Aorta (tissue), 5 donors: Measurements from ENCODE around the gene GLB1L2. TPM values are rescaled to one million over a fixed set of nuclear protein-coding genes. Genes with fewer than 3 reads are reported as not detected.

ENCODE experiments used
- ATAC-seq: fragments of 200-7000 bp; cut with Tn5 transposase; one replicate; pipeline ENCODE4 v1.9.1; 2022; ENCODE audit warnings: moderate library complexity; ENCODE audit not compliant: low FRiP score
- DNase-seq, 2 donors: peaks; one replicate each; pipeline ENCODE4 v3.0.0-alpha.2; 2020
- H3K27ac ChIP-seq, 2 donors: one replicate each; pipeline ENCODE4 v1.5.1; 2013; ENCODE audit warnings: low read length in 2 of 2, mild to moderate bottlenecking in 2 of 2, moderate library complexity in 2 of 2, control low read depth in 1 of 2, inconsistent platforms in 1 of 2, low read depth in 1 of 2
- H3K27me3 ChIP-seq, 2 donors: one replicate each; pipeline ENCODE4 v1.6.1; 2013; ENCODE audit warnings: control low read depth in 1 of 2, low read length in 1 of 2, mild to moderate bottlenecking in 1 of 2, moderate library complexity in 1 of 2; ENCODE audit not compliant: insufficient read depth in 2 of 2, control insufficient read depth in 1 of 2
- H3K36me3 ChIP-seq, 2 donors: one replicate each; pipeline ENCODE4 v1.6.1; 2013; ENCODE audit warnings: control low read depth in 1 of 2, low read length in 1 of 2, mild to moderate bottlenecking in 1 of 2; ENCODE audit not compliant: insufficient read depth in 2 of 2, control insufficient read depth in 1 of 2
- H3K4me1 ChIP-seq, 2 donors: one replicate each; pipeline ENCODE4 v1.6.1; 2013; ENCODE audit warnings: low read length in 2 of 2, control low read depth in 1 of 2, mild to moderate bottlenecking in 1 of 2, moderate library complexity in 1 of 2; ENCODE audit not compliant: insufficient read depth in 2 of 2, control insufficient read depth in 1 of 2
- H3K4me3 ChIP-seq, 2 donors: one replicate each; pipeline ENCODE4 v1.5.1; 2013; ENCODE audit warnings: low read length in 2 of 2, control low read depth in 1 of 2, mild to moderate bottlenecking in 1 of 2
- H3K9me3 ChIP-seq: one replicate; pipeline ENCODE4 v1.6.1; 2013; ENCODE audit warnings: mild to moderate bottlenecking, low read length; ENCODE audit not compliant: control insufficient read depth
- WGBS, 2 donors: extraction: QIAGEN DNeasy Blood & Tissue Kit; methylation state at CpG; one replicate each; pipeline ENCODE4 v1.1.7; 2013; 5-methylcytosine and 5-hydroxymethylcytosine counted together
- intact Hi-C, 2 donors: fragments of 100-400 bp; cut with DNase I; formaldehyde crosslinking; loops; one replicate each; pipeline versions ENCODE4 v1.14.2 to v1.15.0; 2022
- polyA plus RNA-seq, 2 donors: library from polyadenylated mRNA; stranded (reverse); fragments of 200-250 nt; gene quantifications; one replicate each; pipeline ENCODE4 v1.2.3, GENCODE V29; 2013
- total RNA-seq, 2 donors: library from RNA; stranded (reverse); fragmentation: NEBNext Ultra II Directional; extraction: Animal tissue kit (Norgen Biotek cat#: 25700); gene quantifications; one replicate each; pipeline ENCODE4 v1.2.1, GENCODE V29; 2021
- donor health status: healthy with polysubstance abuse.
- donor health status: Bipolar disorder and iron deficiency.
- donor health status: DM: no; HTN: no; CAD: no.
- donor health status: DM: no; HTN: no; CAD: no.
- donor health status: DM: yes; HTN: yes; CAD: no.

GLB1L2 gene
- total and polyA plus RNA-seq, 4 donors = 0.94 to 2.2 (median 1.5) TPM; not detected in 1

DNA sequence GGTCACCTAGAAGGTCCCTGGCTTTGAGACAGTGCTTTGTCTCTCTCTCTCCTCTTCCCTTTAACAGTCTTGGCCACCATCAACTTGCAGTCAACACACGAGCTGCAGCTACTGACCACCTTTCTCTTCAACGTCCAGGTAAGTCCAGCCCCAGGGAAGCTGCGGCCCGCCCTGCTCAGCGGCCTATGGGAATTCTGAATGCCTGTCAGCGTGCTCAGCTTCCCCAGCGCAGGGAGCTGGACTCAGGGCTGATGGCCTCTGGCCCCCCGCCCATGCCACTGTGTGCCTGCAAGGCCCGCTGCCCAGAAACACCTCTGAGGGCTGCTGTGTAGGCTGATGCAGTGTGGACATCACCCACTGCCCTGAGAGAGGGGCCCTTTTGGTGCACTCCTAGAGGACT is 32.5 kb downstream of the GLB1L2 start:
- Histone ChIP-seq H3K4me1 (no peaks in the 10 kb centered on the region), H3K4me3 (no peak overlapping the region), H3K27ac (no peak overlapping the region), H3K27me3 (no peaks in the 10 kb centered on the region), H3K36me3 (no peaks in the 10 kb centered on the region), H3K9me3 (no peaks in the 10 kb centered on the region)
- no peak for ATAC-seq
- intact Hi-C loops = no loop called here
- 89 to 90% methylated on average over 9 of the region's 9 CpGs for WGBS, 2 donors
- DNase-seq = peak in 1 of 2 donors; percentile 56

DNA sequence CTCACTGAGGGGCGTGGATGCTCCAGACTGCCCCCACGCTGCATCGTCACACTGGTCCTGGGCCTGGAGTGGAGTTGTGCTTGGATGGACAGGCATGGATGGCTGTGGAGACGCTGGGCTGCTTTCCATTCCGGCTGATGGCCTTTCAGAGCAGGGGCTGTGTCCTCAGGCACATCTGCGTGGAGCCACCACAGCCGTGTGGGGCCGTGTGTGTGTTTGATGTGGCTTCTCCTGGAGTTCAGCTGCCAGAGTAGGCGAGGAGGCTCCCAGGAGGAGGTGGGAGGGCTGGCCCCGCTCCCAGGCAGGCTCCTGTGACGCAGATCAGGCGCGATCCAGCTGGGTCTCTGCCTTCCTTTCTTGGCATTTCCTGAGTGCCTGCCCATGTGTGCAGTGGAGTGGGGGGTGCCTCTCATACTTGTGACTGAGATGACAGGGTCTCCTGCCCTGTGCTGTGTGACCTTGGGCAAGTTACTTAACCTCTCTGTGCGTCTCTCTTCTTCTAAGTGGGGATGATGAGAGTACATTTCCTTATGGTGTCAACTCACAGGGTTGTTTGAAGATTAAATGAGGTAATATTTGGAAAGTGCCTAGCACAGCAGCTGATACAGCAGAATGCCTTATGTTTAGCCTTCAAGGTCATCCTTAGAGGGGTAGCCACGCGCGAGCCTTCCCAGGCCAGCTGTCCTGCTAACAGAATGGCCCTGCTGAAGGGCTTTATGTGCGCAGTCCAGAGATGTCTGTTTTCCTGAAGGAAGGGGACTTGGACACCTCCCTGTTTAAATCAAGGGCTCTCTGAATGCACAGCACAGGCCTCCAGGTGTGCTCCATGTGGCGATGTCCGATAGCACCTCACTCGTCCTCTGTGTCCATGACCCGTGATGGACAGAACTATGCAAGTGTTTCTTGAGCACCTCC is 33.5 kb downstream of the GLB1L2 start:
- H3K9me3 ChIP-seq = no peaks in the 10 kb centered on the region
- H3K27ac ChIP-seq = no peak overlapping the region
- no peak for ATAC-seq
- peak; percentile 26 to 61 for DNase-seq
- intact Hi-C loops = no loop called here
- 59 to 61% methylated on average over 22 of the region's 22 CpGs for WGBS, 2 donors
- H3K36me3 ChIP-seq = no peaks in the 10 kb centered on the region
- no peak overlapping the region for H3K4me3 ChIP-seq
- no peaks in the 10 kb centered on the region for H3K27me3 ChIP-seq
- H3K4me1 ChIP-seq = no peaks in the 10 kb centered on the region

GRCh38 chr11:134366254-134366653 is 34.5 kb downstream of the GLB1L2 start:
- no peaks in the 10 kb centered on the region for H3K27me3 ChIP-seq
- no peaks in the 10 kb centered on the region for H3K9me3 ChIP-seq
- WGBS, 2 donors = 73% methylated on average over 7 of the region's 7 CpGs
- H3K4me3 ChIP-seq = no peak overlapping the region
- no peaks in the 10 kb centered on the region for H3K36me3 ChIP-seq
- no peak overlapping the region for H3K27ac ChIP-seq
- DNase-seq (no peak), ATAC-seq (no peak)
- H3K4me1 ChIP-seq = no peaks in the 10 kb centered on the region
- intact Hi-C loops = no loop called here

- Histone ChIP-seq H3K36me3 (no peaks in the 10 kb centered on the region), H3K4me1 (no peaks in the 10 kb centered on the region), H3K9me3 (no peaks in the 10 kb centered on the region), H3K4me3 (no peak overlapping the region), H3K27me3 (no peaks in the 10 kb centered on the region), H3K27ac (no peak overlapping the region)
- DNase-seq = peak in 1 of 2 donors; percentile 62
- intact Hi-C loops = no loop called here
- ATAC-seq = no peak
- 87 to 89% methylated on average over 18 of the region's 18 CpGs for whole genome bisulfite sequencing, 2 donors
These were observed 36.0 kb downstream of the GLB1L2 start for GRCh38 chr11:134367781-134368180.

DNA sequence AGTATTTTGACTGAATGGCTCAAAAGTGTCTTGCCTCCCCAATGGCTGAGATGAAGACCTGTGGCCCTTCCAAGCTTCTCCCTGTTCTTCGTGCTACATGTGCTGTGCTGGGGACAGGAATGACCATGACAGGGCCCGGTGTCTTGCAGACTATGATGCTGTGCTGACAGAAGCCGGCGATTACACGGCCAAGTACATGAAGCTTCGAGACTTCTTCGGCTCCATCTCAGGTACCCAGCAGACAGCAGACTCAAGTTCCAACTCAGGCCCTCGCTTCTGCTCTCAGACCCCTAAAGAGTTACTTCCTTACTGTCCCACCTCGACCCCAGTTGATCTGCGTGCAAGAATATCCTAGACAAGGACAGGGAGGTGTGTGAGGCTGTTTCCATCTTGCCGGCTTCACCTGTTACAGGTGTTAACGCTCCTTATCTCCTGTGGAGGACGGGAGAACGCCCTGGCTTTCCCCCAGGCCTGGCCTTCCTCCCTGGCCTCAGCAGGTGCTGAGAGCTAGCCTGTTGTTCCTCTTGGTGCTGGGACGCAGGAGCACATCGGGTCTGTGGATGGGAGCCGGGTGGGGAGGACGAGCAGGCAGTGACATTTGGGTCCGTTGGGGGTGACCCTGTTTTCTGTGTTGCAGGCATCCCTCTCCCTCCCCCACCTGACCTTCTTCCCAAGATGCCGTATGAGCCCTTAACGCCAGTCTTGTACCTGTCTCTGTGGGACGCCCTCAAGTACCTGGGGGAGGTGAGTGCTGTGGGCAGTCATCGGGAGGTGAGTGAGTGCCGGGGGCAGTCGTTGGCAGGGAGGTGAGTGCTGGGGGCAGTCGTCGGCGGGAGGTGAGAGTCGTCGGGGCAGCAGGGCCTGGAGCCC is 38.1 kb downstream of the GLB1L2 start:
- 87 to 88% methylated on average over 30 of the region's 30 CpGs for WGBS, 2 donors
- Histone ChIP-seq H3K36me3 (no peaks in the 10 kb centered on the region), H3K9me3 (no peaks in the 10 kb centered on the region), H3K4me3 (no peak overlapping the region), H3K4me1 (no peaks in the 10 kb centered on the region), H3K27ac (no peak overlapping the region), H3K27me3 (no peaks in the 10 kb centered on the region)
- DNase-seq = peak; percentile 34 to 51
- intact Hi-C loops = no loop called here
- ATAC-seq = no peak

DNA sequence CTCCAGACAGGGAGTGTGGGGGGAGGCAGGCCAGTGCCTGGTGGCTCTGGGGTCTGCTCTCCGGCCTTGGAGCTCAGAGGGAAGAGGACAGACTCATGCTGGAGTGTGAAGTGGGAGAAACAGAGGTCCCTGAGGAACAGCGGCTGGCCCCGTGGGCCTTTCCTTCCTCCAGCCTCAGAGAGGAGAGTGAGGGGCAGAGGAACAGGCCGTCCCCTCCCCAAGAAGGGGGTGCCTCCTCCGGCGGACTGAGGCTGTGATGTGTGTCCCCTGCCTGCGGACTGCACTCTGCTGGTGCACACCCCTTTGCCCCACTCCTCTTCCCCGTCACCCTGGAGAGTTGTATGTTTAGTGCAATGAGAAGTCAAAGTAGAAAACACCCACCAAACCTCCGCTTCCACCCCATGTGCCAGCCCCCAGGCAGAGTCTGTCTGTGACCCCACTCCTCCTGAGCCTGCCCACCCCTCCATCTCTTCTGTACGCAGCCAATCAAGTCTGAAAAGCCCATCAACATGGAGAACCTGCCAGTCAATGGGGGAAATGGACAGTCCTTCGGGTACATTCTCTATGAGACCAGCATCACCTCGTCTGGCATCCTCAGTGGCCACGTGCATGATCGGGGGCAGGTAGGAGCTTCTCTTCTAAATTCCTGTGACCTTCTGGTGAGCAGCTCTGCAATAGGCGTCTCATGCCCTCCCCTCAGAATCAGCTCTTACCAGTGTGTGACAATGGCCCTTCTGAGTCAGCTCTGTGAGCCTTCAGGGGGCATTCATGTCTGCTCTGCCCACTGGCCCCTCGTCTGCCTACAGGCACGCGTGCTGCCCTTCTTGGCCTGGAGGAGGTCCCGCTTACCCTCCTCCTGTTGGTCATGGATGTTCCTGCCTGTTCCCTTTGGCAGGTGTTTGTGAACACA is 39.0 kb downstream of the GLB1L2 start:
- DNase-seq = peak; percentile 18 to 45
- Histone ChIP-seq H3K4me3 (no peak overlapping the region), H3K27me3 (no peaks in the 10 kb centered on the region), H3K27ac (no peak overlapping the region), H3K4me1 (no peaks in the 10 kb centered on the region), H3K36me3 (no peaks in the 10 kb centered on the region), H3K9me3 (no peaks in the 10 kb centered on the region)
- intact Hi-C loops = no loop called here
- no peak for ATAC-seq
- WGBS, 2 donors = 81 to 88% methylated on average over 18 to 19 of the region's 19 CpGs

DNA sequence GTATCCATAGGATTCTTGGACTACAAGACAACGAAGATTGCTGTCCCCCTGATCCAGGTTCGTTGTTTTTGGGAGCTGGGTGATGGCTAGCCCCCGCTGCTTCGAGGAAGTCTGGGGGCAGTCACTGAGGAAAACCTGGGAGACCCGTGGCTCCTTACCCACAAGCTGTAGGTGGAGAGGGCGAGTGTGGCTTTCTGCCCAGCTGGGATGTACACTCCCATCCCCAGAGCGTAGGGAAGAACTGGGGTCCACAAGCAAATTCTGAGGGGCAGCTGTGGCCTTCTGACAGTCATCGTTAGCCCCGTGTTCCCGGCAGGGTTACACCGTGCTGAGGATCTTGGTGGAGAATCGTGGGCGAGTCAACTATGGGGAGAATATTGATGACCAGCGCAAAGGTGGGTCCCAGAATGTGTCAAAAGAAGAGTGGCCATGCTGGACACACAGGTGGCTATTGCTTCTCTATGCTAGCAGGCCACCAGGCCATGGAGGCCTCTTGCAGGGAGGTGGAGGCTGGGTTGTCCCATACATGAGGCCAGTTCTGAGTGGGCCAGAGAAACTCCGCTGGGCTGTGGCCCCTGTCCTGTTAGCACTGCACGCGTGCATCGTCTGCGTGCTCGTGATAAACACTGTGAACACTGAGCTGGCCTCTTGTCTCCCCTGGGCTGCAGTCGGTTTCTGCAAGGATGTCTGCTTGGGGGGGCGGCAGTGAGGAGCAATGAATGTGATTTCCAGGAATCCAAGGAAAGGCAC is 39.8 kb downstream of the GLB1L2 start:
- DNase-seq (peak; percentile 21 to 38), ATAC-seq (no peak)
- Histone ChIP-seq H3K9me3 (no peaks in the 10 kb centered on the region), H3K4me3 (no peak overlapping the region), H3K36me3 (no peaks in the 10 kb centered on the region), H3K27ac (no peak overlapping the region), H3K27me3 (no peaks in the 10 kb centered on the region), H3K4me1 (no peaks in the 10 kb centered on the region)
- intact Hi-C loops = no loop called here
- 90 to 94% methylated on average over 22 of the region's 22 CpGs for WGBS, 2 donors
